Skeletal muscle tissue (tissue), 5 donors: ENCODE data around the gene TNNC2. TPM values are rescaled to one million over a fixed set of nuclear protein-coding genes. Genes with fewer than 3 reads are reported as not detected.

Source experiments
- H3K27ac ChIP-seq: one replicate; pipeline ENCODE4 v1.7.0; 2013; ENCODE audit warnings: mild to moderate bottlenecking, low read depth, low read length, inconsistent platforms
- H3K27me3 ChIP-seq, 3 donors: one replicate each; pipeline ENCODE4 v1.7.0; 2013; ENCODE audit warnings: low read length in 3 of 3; ENCODE audit not compliant: control insufficient read depth in 3 of 3, insufficient read depth in 3 of 3
- H3K36me3 ChIP-seq, 3 donors: one replicate each; pipeline ENCODE4 v1.7.0; 2013; ENCODE audit warnings: low read length in 3 of 3; ENCODE audit not compliant: control insufficient read depth in 3 of 3, insufficient read depth in 3 of 3
- H3K4me1 ChIP-seq, 3 donors: one replicate each; pipeline ENCODE4 v1.7.0; 2013; ENCODE audit warnings: low read length in 3 of 3, mild to moderate bottlenecking in 3 of 3; ENCODE audit not compliant: control insufficient read depth in 3 of 3, insufficient read depth in 3 of 3
- H3K4me3 ChIP-seq, 3 donors: one replicate each; pipeline ENCODE4 v1.7.0; 2013; ENCODE audit warnings: low read length in 3 of 3
- H3K9ac ChIP-seq, 3 donors: one replicate each; pipeline ENCODE4 v1.7.0; 2013; ENCODE audit warnings: low read length in 3 of 3, mild to moderate bottlenecking in 3 of 3, moderate library complexity in 2 of 3, low read depth in 1 of 3
- H3K9me3 ChIP-seq, 3 donors: one replicate each; pipeline ENCODE4 v1.7.0; 2013; ENCODE audit warnings: low read length in 3 of 3; ENCODE audit not compliant: control insufficient read depth in 3 of 3
- small RNA-seq: library from RNA; depleted of rRNA; stranded (forward); fragments of <200 nt; gene quantifications from one replicate; pipeline ENCODE3, GENCODE V24; 2014
- total RNA-seq: library from RNA; depleted of rRNA; stranded (reverse); fragments of >200 nt; gene quantifications from one replicate; pipeline ENCODE4 v1.2.3, GENCODE V29; 2014
- donor health status: Osteomylitis.

Gene TNNC2
- total RNA-seq, 1 donor from 2014 or later = 2,844 TPM

DNA sequence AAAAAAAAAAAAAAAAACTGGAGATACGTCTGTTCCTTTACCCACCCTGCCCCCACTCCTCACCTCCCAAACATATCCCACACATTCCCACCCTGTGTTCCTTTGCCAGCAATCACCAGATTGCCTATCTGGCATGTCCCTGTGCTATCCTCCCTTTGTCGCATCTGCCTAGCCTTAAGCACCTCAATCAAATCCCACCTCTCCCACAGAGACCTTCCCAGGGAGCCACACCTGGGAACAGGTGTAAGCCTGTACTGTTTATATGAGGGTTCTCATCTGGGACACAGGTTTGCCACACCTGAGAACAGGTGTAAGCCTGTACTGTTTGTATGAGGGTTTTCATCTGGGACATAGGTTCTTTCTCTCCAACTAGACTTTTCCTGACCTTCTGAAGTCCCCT, 52.2 kb downstream of the TNNC2 start:
- H3K36me3 ChIP-seq = no peaks in the 10 kb centered on the region
- no peaks in the 10 kb centered on the region for H3K9me3 ChIP-seq
- no peak overlapping the region for H3K4me3 ChIP-seq
- H3K27me3 ChIP-seq = no peaks in the 10 kb centered on the region
- no peak overlapping the region for H3K9ac ChIP-seq
- peaks cover 14 to 17% (median 15%) of the 10 kb centered on the region in 3 donors for H3K4me1 ChIP-seq
- no peak overlapping the region for H3K27ac ChIP-seq

Small RNA genes lying within 50 kb of the gene (small RNA-seq; reads per million reads assigned to genes)
- not detected for gene RNU6ATAC38P

Other genes starting within 250 kb of the TNNC2 start
- gene WFDC8, start 248.0 kb downstream of the TNNC2 start, total RNA-seq = not detected
- gene WFDC10A, start 197.6 kb downstream of the TNNC2 start, total RNA-seq = not detected
- not detected for gene WFDC9, start 196.0 kb downstream of the TNNC2 start, total RNA-seq
- not detected for gene WFDC11, start 157.1 kb downstream of the TNNC2 start, total RNA-seq
- not detected for gene WFDC13, start 125.3 kb downstream of the TNNC2 start, total RNA-seq
- not detected for gene WFDC10B, start 122.3 kb downstream of the TNNC2 start, total RNA-seq
- not detected for gene SPINT4, start 105.0 kb downstream of the TNNC2 start, total RNA-seq
- gene WFDC3, start 35.4 kb downstream of the TNNC2 start, total RNA-seq = not detected
- gene DNTTIP1, start 35.4 kb downstream of the TNNC2 start, total RNA-seq = 18.3 TPM
- 10.4 TPM for gene UBE2C, start 14.7 kb downstream of the TNNC2 start, total RNA-seq
- gene SNX21, start 6.5 kb upstream of the TNNC2 start, total RNA-seq = 26.6 TPM
- 27.1 TPM for gene ACOT8, start 30.1 kb upstream of the TNNC2 start, total RNA-seq
- 7.8 TPM for gene ZSWIM3, start 30.3 kb upstream of the TNNC2 start, total RNA-seq
- gene ZSWIM1, start 53.9 kb upstream of the TNNC2 start, total RNA-seq = 3.1 TPM
- gene SPATA25, start 60.3 kb upstream of the TNNC2 start, total RNA-seq = 2.6 TPM
- gene NEURL2, start 63.9 kb upstream of the TNNC2 start, total RNA-seq = 13.0 TPM
- 23.0 TPM for gene CTSA, start 64.0 kb upstream of the TNNC2 start, total RNA-seq
- 38.1 TPM for gene PLTP, start 84.8 kb upstream of the TNNC2 start, total RNA-seq
- gene PCIF1, start 107.4 kb upstream of the TNNC2 start, total RNA-seq = 7.3 TPM
- 6.3 TPM for gene ZNF335, start 144.9 kb upstream of the TNNC2 start, total RNA-seq
- 0.52 TPM for gene MMP9, start 181.6 kb upstream of the TNNC2 start, total RNA-seq
- not detected for gene SLC12A5, start 201.9 kb upstream of the TNNC2 start, total RNA-seq